OCI-LY1 (cell line): ENCODE data around the gene SPC25.
A peak's percentile ranks its signal among the peaks of the same experiment; 100 is the strongest.

Source experiments
- H2AFZ ChIP-seq: fragments of 200-600 bp; sonication (generic), shearing (Covaris generic); 2 replicates; pipeline ENCODE4 v1.6.0; 2014; ENCODE audit warnings: antibody characterized with exemption, mild to moderate bottlenecking, low read length
- H3F3A ChIP-seq: fragments of 200-600 bp; sonication (generic), shearing (Covaris generic); 2 replicates; pipeline ENCODE4 v1.6.0; 2014; ENCODE audit warnings: mild to moderate bottlenecking, antibody characterized with exemption, low read length, moderate library complexity; ENCODE audit not compliant: insufficient read depth
- H3K27ac ChIP-seq: fragments of 200-600 bp; sonication (generic); 2 replicates; pipeline ENCODE4 v1.5.1; 2014; ENCODE audit warnings: low read length, mixed run types, mild to moderate bottlenecking, low read depth; ENCODE audit not compliant: poor library complexity, severe bottlenecking
- H3K27me3 ChIP-seq: fragments of 200-600 bp; sonication (generic); 2 replicates; pipeline ENCODE4 v1.6.0; 2014; ENCODE audit warnings: antibody characterized with exemption, mild to moderate bottlenecking, low read length, moderate library complexity; ENCODE audit not compliant: insufficient read depth
- H3K36me3 ChIP-seq: fragments of 200-600 bp; sonication (generic); 2 replicates; pipeline ENCODE4 v1.6.1; 2014; ENCODE audit warnings: mild to moderate bottlenecking, antibody characterized with exemption, low read length, moderate library complexity, mixed read lengths; ENCODE audit not compliant: insufficient read depth
- H3K4me1 ChIP-seq: fragments of 200-600 bp; sonication (generic); 2 replicates; pipeline ENCODE4 v1.5.1; 2014; ENCODE audit warnings: mild to moderate bottlenecking, low read length, moderate library complexity; ENCODE audit not compliant: insufficient read depth, severe bottlenecking
- H3K4me2 ChIP-seq: fragments of 200-600 bp; sonication (generic), shearing (Covaris generic); 2 replicates; pipeline ENCODE4 v1.6.1; 2014; ENCODE audit warnings: low read length
- H3K4me3 ChIP-seq: fragments of 200-600 bp; sonication (generic); 2 replicates; pipeline ENCODE4 v1.5.1; 2014; ENCODE audit warnings: low read length, low read depth, mild to moderate bottlenecking, mixed read lengths; ENCODE audit not compliant: poor library complexity, severe bottlenecking
- H3K79me2 ChIP-seq: fragments of 200-600 bp; shearing (Covaris generic); 2 replicates; pipeline ENCODE4 v1.6.1; 2016; ENCODE audit warnings: mixed run types, low read length, mixed read lengths; ENCODE audit not compliant: insufficient read depth
- H3K9ac ChIP-seq: fragments of 200-600 bp; sonication (generic), shearing (Covaris generic); 2 replicates; pipeline ENCODE4 v1.6.1; 2014; ENCODE audit warnings: mild to moderate bottlenecking, low read length, mixed read lengths
- H3K9me2 ChIP-seq: fragments of 200-600 bp; sonication (generic), shearing (Covaris generic); 2 replicates; pipeline ENCODE4 v1.6.1; 2014; ENCODE audit warnings: low read depth, mild to moderate bottlenecking, low read length, mixed read lengths
- H3K9me3 ChIP-seq: fragments of 200-600 bp; shearing (Covaris generic); 2 replicates; pipeline ENCODE4 v1.6.1; 2014; ENCODE audit warnings: low read length, mixed read lengths
- H4K20me1 ChIP-seq: fragments of 200-600 bp; sonication (generic), shearing (Covaris generic); 2 replicates; pipeline ENCODE4 v1.6.0; 2016; ENCODE audit warnings: mild to moderate bottlenecking, low read length; ENCODE audit not compliant: insufficient read depth
- EZH2 ChIP-seq: fragments of 200-600 bp; sonication (generic), shearing (Covaris generic); IDR thresholded peaks from 2 replicates; pipeline ENCODE4 v1.8.0; 2017; ENCODE audit warnings: borderline replicate concordance, mixed run types, mild to moderate bottlenecking, antibody characterized with exemption, low read length, moderate library complexity, mixed read lengths
- TF ChIP-seq, protein P1 (sequence below): fragments of 200-600 bp; sonication (generic), shearing (Covaris generic); IDR thresholded peaks from 2 replicates; pipeline ENCODE4 v1.5.1; 2017; ENCODE audit warnings: mild to moderate bottlenecking, antibody characterized with exemption, low read length, moderate library complexity, mixed read lengths

SPC25 gene, protein sequence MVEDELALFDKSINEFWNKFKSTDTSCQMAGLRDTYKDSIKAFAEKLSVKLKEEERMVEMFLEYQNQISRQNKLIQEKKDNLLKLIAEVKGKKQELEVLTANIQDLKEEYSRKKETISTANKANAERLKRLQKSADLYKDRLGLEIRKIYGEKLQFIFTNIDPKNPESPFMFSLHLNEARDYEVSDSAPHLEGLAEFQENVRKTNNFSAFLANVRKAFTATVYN

DNA sequence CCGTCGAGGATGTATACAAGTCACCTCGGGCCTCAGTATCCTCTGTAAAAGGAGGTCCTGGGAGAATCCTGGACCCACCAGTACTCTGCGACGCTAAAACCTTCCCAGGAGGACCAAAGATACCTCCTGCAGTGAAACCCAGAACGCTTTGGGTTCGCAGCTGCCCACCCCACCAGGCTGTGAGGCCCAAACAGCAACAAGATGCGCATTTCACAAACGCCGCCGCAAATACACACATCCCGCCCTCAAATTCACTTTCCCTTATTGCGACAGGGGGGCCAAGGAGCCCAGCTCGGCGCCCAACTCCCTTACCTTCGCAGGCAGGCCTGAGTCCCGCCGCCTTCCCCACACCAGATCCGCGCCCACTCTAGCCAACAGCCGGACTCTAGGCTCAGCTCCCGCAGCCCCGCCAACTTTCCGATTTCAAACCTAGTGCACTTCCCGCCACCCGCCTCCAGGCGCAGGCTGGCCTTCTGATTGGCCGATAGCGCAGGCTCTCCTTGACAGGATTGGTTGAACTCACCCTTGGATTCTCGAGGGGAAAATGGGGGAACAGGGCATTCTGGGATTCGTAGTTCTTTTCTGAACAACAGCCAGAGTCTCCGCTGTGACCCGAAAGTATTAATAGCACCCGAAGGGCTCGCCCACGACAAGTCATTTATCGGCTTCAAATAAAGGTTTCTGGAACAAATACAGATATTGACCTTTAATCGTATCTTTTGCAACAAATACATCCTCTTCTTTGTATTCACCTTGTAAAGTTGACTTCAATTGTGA, at the start of gene SPC25:
TSS of gene SPC25 (minus strand) at position 425 of the 777 bp plus-strand sequence. CDS start 911 bp downstream, outside the sequence.
- H4K20me1 ChIP-seq = no peaks in the 10 kb centered on the region
- peak within 1 kb of the TSS; percentile 28 for H3K27ac ChIP-seq
- no peaks in the 10 kb centered on the region for H3K27me3 ChIP-seq
- TF ChIP-seq EZH2 = no peak
- TF ChIP-seq, protein P1, sequence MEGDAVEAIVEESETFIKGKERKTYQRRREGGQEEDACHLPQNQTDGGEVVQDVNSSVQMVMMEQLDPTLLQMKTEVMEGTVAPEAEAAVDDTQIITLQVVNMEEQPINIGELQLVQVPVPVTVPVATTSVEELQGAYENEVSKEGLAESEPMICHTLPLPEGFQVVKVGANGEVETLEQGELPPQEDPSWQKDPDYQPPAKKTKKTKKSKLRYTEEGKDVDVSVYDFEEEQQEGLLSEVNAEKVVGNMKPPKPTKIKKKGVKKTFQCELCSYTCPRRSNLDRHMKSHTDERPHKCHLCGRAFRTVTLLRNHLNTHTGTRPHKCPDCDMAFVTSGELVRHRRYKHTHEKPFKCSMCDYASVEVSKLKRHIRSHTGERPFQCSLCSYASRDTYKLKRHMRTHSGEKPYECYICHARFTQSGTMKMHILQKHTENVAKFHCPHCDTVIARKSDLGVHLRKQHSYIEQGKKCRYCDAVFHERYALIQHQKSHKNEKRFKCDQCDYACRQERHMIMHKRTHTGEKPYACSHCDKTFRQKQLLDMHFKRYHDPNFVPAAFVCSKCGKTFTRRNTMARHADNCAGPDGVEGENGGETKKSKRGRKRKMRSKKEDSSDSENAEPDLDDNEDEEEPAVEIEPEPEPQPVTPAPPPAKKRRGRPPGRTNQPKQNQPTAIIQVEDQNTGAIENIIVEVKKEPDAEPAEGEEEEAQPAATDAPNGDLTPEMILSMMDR = no peak
- H3K4me1 ChIP-seq = peaks cover 14% of the 10 kb centered on the region
- no peaks in the 10 kb centered on the region for H3K9me2 ChIP-seq
- peak within 1 kb of the TSS; percentile 63 for H3K4me2 ChIP-seq
- H3K4me3 ChIP-seq = peak within 1 kb of the TSS; percentile 79
- H3K36me3 ChIP-seq = peaks cover 30% of the 10 kb centered on the region
- H2AFZ ChIP-seq = peak within 1 kb of the TSS; percentile 99
- no peaks in the 10 kb centered on the region for H3F3A ChIP-seq
- H3K9ac ChIP-seq = peak within 1 kb of the TSS; percentile 85
- no peaks in the 10 kb centered on the region for H3K9me3 ChIP-seq
- peaks cover 10% of the 10 kb centered on the region for H3K79me2 ChIP-seq

DNA sequence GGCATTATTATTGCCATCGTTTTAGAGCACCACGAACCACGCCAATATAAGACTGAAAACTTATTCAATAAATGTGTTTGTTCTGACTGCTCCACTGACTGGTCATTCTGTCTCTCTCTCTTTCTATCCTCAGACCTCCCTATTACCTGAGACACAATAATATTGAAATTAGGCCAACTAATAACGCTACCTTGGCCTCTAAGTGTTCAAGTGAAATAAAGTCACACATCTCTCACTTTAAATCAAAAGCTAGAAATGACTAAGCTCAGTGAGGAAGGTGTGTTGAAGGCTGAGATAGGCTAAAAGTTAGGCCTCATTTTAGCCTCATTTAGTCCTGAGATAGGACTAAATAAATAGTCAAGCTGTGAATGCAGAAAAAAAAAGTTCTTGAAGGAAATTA, 49.7 kb upstream of the SPC25 start:
- no peak for TF ChIP-seq EZH2
- TF ChIP-seq, protein P1 = no peak
- H3F3A ChIP-seq = no peaks in the 10 kb centered on the region
- no peaks in the 10 kb centered on the region for H3K9me3 ChIP-seq
- no peak overlapping the region for H3K4me2 ChIP-seq
- no peak overlapping the region for H3K27ac ChIP-seq
- H3K4me3 ChIP-seq = no peak overlapping the region
- H3K9me2 ChIP-seq = no peaks in the 10 kb centered on the region
- H3K9ac ChIP-seq = no peak overlapping the region
- no peaks in the 10 kb centered on the region for H3K36me3 ChIP-seq
- H3K27me3 ChIP-seq = no peaks in the 10 kb centered on the region
- no peaks in the 10 kb centered on the region for H3K4me1 ChIP-seq
- no peak overlapping the region for H2AFZ ChIP-seq
- H3K79me2 ChIP-seq = no peaks in the 10 kb centered on the region
- H4K20me1 ChIP-seq = no peaks in the 10 kb centered on the region

DNA sequence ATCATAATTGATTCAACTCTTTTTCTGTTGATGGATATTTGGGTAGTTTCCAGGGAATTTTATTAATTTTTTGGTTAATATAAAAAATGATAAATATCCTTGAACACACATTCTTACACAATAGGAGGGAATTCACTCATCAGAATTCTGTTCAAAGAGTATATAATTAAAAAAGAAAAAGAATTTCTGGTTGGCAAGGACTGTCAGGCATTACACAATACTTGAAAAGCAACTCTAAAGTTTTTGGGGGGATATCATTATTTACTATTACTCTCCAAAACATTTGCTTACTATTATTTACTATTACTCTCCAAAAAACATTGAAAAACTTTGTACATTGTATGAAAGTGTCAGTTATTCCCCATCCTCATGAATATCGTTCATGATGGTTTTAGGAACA, 48.8 kb upstream of the SPC25 start:
- Histone ChIP-seq H3K9me2 (no peaks in the 10 kb centered on the region), H3K9me3 (no peaks in the 10 kb centered on the region), H3K27ac (no peak overlapping the region), H3K4me1 (no peaks in the 10 kb centered on the region), H3K79me2 (no peaks in the 10 kb centered on the region), H2AFZ (no peak overlapping the region), H4K20me1 (no peaks in the 10 kb centered on the region), H3K4me2 (no peak overlapping the region), H3F3A (no peaks in the 10 kb centered on the region), H3K9ac (no peak overlapping the region), H3K27me3 (no peaks in the 10 kb centered on the region), H3K36me3 (no peaks in the 10 kb centered on the region), H3K4me3 (no peak overlapping the region)
- TF ChIP-seq EZH2 = no peak
- TF ChIP-seq, protein P1 = no peak
